GM19035 (cell line): ENCODE measurements around the gene TWF1.
A peak's percentile ranks its signal among the peaks of the same experiment; 100 is the strongest.
"Not testable (repeated sequence)": the region's sequence is repeated elsewhere in the genome, so short reads cannot be mapped to it uniquely, and the experiment has no call there.

ENCODE experiments used
- ATAC-seq: cut with Tn5 transposase; IDR thresholded peaks from one replicate; pipeline ENCODE4 v1.9.1; 2021; ENCODE audit not compliant: unreplicated experiment

TWF1 gene

DNA sequence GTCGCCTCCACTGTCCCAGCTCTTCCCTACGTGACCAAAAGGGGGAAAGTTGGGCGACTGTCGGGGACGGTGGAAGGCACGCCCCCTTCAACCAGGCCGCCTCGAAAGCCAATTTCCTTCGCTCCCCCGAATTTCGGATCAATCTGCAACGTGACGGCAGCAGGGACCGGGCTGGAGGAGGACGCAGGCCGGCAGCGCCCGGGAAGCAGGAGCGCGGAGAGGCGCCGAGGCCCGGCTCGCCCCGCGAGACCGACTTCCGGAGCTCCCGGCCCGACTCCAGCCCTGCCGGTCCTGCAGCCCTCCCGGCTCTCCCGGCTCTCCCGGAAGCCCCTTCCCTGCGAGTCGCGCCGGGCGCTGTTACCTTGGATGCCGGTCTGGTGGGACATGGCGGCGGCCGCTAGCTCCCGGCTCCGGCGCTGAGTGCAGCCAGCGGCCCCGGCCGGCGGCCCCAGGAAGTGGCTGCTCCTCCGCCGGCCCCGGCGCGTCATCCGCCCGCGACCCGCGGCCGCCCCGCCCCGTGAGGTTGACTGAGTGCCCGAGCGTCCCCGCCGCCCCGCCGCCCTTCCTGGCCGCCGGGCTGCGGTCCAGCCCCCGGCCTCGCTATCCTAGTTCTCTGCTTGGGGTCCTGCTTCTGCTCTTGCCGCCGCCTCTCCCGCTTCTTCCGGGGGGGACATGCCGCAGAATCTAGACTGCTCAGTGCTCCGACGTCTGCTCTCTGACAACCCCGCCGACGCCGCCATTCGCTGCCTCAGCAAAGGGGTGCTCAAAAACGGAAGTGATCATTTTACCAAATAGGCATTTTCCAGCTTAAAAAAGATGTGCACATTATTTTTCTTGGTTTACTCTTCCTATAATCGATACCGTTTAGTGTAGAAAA, at the start of gene TWF1:
Gene TWF1, minus strand, starts transcription at position 458 of the 877 bp plus-strand sequence. Its CDS starts 72 bp downstream, at position 386.
- peak; percentile 97 for ATAC-seq

DNA sequence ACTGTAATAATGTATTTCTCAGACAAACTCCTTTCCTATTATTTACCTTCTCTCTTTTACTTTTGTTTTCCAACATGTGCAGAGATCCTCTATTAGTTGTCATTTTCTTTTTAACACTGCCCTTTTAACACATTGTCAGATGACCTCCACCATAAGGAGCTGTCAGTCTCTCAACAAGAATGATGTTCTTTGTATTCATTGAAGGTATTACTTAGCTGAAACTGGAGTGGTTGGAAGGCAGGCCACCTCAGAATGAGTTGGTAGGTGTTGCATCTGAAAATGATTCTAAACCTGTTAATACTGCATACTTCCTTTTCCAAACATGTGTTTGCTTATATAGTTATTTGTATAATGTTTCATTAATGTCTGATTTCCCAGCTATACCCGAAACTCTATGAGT, 46.6 kb upstream of the TWF1 start:
- no peak for ATAC-seq

- no peak for ATAC-seq
These were observed 42.7 kb upstream of the TWF1 start for GRCh38 chr12:43848786-43849185.

DNA sequence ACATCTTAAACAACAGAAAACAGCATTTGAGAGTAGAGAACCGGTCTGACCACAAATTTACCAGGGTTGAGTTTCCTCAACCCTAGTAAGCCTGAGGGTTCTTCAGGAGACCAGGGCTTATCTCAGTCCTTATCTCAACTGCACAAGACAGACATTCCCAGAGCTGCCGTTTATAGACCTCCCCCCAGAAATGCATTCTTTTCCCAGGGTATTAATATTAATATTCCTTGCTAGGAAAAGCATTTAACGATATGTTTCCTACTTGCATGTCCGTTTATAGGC, 42.0 kb upstream of the TWF1 start:
- ATAC-seq, result no peak

DNA sequence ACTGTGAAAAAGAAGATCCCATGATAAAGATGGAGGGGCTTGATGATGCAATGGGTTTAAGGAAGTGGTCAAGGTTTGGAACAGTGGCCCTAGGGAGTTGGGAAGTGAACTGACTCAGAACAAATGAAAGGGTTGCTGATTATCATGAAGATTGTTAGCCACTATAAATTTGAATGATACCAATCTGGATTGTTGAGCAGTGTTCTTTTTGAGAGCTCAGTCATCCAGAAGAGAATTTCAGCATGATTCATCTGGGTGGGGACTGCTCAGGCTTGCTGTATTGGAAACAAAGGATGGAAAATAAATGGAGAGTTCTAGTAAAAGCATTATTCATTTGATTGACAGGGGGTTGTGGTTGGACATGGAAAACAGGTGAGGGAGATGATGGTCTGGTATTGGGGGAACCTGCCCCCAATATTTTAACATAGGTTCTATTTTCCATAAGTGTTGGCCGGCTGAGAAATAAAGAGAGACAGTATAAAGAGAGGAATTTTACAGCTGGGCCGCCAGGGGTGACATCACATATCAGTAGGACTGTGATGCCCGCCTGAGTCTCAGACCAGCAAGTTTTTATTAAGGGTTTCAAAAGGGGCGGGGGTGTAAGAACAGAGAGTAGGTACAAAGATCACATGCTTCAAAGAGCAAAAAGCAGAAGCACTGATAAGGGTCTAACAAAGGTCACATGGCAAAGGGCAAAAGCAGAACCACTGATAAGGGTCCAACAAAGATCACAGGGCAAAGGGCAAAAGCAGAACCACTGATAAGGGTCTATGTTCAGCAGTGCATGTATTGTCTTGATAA, 41.5 kb upstream of the TWF1 start:
- ATAC-seq, result not testable (repeated sequence)

- no peak for ATAC-seq
These were observed 36.1 kb upstream of the TWF1 start for GRCh38 chr12:43842259-43842658.

DNA sequence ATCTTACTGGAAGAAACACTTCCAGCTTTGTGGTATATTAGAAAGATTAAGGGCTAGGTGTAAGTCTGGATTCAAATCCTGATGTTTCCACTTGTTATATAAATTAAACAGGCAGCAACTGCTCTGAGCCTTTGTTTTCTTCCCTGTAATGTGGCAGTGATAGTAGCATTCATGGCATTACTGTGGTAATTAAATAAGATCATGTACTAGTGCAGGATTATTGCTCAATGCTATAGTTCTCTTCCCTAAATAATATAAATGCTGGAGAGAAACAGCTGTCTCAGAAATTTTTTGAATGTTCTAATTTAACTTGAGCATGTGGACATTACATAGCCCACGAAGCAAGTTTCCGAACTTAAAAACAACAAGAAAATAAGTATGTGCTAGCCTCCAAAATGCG, 35.1 kb upstream of the TWF1 start:
- ATAC-seq, result no peak

DNA sequence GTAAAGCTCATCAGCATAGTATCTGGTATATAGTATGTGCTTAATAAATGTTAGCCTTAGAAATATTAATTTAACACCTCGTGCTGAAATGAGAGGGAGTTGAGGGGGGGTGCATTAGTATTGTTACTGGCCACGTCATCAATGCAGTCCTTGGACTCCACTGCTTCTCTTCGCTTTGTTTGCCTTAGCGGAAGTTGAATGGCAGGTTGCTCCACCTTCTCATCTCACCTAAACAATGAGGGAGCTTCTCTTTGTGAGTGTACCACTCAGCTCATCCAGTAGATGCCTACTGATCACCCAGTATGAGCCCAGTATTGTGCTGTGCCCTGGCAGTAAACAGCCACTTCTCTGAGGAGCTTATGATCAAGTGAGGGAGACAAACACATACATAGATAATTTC, 34.2 kb upstream of the TWF1 start:
- no peak for ATAC-seq

- peak; percentile 39 for ATAC-seq
These were observed 30.4 kb upstream of the TWF1 start for GRCh38 chr12:43836475-43836989.

- peak; percentile 84 for ATAC-seq
These were observed 29.7 kb upstream of the TWF1 start, which contains the start of gene TMEM117 for GRCh38 chr12:43835656-43836474. Gene TMEM117 (plus strand): TSS chr12:43836081.

DNA sequence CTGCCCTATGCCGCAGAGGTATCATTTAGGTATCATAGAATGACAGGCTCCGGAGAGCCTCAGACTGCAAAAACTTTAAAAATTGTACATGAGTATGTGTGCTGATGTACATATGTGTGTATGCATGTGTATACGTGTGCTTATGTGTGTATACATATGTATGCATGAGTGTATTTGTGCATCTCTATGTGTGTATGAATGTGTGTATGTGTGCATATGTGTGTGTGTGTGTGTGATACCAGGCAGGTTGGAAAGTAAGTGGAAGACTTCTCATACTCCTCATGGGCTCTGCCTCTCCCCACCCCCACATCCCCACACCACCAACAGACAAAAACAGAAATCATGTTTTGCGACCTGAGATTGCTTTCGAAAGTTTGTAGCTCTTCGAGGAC, 29.1 kb upstream of the TWF1 start:
- ATAC-seq, result no peak

DNA sequence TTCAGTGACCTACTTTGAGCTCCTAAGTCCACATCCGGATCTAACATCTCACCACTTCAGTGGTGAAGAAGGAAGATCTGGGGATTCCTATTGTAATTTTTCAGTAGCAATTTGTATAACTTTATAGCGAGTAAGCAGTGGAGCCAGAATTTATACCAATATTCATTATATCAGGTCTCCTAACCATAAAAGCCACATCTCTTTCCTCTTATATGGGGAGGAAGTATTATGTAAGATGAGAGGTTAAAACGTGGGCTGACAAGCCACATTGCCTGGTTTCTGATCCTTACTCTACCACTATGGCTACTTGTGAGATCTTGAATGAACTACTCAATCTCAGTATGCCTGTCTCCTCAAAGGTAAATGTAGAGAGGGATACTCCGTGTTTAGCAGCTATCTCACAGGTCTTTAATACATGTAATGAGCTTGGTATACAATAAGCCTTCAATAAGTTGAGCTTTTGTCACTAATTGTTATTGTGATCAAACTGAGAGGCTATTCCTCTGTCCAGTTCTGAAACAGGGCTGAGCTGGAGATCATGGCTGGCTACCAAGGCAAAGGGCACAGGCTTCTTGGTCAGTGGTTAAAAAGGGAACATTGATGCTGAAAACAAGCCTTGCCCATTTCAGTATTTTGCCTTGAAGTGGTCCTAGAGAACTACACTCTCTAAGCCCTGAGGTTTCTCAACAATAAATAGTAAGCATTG, 26.5 kb upstream of the TWF1 start:
- no peak for ATAC-seq

GRCh38 chr12:43827093-43827492, 21.0 kb upstream of the TWF1 start:
- ATAC-seq, result no peak

DNA sequence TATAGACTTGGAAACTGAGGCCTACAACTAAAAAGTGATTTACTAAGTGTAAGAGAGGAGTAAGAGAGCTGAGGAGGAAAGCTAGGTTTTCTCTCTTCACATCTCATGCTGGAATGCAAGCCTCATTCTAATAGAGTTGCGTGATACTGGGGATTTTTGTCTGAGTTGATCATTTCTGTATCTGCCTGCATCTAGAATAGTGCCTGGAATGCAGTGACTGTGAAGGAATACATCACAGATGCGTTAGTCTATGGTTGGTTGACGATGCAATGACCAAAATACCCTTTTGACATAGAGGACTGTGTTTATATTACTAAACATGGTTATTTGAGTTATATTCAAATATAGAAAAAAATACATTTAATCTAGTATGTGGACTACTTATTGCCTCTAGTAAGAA, 20.6 kb upstream of the TWF1 start:
- ATAC-seq, result no peak

- no peak for ATAC-seq
These were observed 18.2 kb upstream of the TWF1 start for GRCh38 chr12:43824207-43824775.

GRCh38 chr12:43816168-43816567, 10.1 kb upstream of the TWF1 start:
- ATAC-seq, result no peak

DNA sequence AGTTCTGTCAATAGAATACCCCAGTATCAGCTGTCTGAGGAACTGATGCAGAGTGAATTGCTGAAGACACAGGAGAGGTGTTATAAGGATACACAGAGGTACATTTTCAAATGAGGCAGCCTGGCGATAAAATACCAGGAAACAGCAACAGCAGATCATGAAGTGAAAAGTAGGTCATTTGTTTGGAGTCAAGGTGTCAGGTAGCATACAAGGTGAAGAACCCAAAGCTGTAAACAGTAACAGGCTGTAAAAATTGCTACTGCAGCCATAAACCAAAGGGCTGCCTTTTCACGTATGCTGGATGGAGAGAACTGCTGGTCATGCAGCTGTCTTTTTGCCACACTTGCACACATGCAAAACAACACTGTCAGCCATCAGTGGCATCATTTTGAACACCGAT, 9.3 kb upstream of the TWF1 start:
- no peak for ATAC-seq

DNA sequence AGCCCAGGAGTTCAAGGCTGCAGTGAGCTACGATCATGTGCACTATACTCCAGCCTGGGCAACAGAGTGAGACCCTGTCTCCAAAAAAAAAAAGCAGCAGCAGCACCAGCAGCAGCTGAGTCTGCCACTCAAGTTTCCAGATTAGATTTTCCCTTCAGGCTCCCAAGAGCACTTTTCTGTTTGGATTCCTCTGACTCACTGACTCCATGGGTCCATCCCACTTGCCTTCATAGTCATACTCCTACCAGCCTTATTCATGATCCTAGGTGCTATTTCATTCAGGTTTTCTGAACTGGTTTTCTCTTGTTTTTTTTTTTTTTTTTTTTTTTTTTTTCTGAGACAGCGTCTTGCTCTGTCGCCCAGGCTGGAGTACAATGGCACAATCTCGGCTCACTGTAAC, 6.8 kb upstream of the TWF1 start:
- no peak for ATAC-seq

DNA sequence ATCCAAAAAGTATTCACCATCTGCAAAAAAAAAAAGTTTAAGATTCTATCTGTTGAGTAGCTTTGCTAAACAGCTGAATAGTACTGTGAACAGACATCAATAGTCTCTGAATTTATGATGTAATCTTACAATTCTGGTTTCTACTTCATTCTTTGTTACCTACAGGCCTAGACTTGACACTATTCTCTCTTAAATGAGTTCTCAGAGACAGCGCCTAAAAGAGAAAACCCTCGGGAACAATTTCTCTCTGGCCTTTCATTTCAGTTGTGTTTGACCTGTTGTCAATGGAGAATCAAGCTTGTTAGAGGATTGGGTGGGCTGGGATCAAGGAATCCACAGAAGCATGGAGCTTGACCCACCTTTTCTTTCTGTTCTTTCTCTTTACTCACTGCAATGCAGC, 5.9 kb upstream of the TWF1 start:
- ATAC-seq, result no peak

DNA sequence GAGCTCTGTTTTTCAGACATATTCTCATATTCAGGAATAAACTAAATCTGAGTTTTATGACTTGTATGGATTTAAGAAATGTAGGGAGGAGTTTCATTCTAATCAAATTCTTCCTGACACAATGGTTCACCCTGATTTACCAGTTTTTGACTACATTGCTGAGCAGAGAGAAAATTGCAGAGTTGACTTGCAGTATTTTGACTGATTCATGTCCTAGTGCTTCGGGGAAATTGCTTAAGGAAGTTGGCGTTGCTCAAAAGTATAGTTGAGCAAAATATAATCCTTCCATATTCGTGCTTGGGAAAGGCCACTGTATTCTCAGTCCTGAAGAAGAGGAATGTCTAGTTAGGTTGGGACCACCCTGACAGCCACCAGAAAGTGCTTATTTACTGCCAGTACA, 1.3 kb upstream of the TWF1 start:
- ATAC-seq, result no peak
